ENCODE measurements around the gene GPATCH2. TPM values are rescaled to one million over a fixed set of nuclear protein-coding genes. Genes with fewer than 3 reads are reported as not detected.

GPATCH2 gene
- total RNA-seq = 10 to 100 TPM; 10.5 to 33.2 (median 13.7) TPM

DNA sequence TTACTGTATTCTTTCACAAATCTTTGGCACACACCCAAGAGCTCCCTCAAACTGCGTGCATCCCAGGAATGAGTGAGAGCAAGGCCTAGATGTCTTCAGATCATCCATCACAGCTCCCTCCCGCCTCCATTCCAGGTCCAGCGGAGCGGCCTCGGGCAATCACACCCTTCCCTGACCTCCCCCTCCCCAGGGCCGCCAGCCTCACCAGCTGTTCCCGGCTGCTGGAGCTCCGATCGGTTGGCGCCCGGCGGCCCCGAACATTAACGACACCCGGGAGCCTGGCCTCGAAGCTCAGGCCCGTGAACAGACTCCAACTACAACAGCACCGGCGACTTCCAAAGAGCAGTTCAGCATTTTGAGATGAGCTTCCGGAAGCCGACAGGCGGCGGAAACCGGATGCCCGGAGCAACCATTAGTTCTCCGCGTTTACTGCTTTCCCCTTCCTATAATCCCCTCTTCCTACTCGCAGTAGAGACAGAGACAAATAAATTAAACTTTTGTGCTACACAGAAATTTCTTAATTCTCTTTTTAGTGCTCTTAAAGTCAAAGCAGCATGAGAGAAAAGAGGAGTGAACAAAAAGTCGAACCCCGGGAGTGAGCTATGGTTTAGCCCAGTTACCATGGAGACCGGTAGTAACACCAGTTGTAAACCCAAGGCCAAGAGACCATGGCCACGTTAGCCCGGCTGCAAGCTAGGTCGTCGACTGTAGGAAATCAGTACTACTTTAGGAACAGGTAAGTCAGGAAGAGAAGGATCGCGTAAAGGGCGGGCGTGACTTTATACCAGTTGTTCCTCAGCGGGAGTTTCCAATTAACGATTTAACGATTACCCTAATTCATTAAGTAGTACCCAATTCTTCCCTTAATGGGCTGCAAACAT is at the start of gene GPATCH2, which contains the start of gene SPATA17:
Gene GPATCH2 (minus strand): TSS at position 380 of the 881 bp plus-strand sequence. CDS start 119 bp downstream, at position 261.
Gene SPATA17 (plus strand): TSS at position 634 of the 881 bp plus-strand sequence. CDS start 35 bp downstream, at position 669.
- Histone ChIP-seq H3K27ac (peak within 1 kb of the TSS; percentile 90), H3K27me3 (no peaks in the 10 kb centered on the region), H3K4me3 (peak within 1 kb of the TSS; percentile 86), H3K9me3 (no peaks in the 10 kb centered on the region), H3K4me1 (peaks cover 23% of the 10 kb centered on the region), H3K36me3 (no peaks in the 10 kb centered on the region)
- peak; percentile 85 to 87 for DNase-seq (ENCODE audit: low spot score in 2 of 2)
- under 1% methylated on average over 42 of the region's 42 CpGs for WGBS
- peak in 1 of 2 donors; percentile 52 for TF ChIP-seq POLR2A (IDR thresholded peaks at IDR 0.05)
- TF ChIP-seq EP300 (IDR thresholded peaks at IDR 0.05) = no peak
- TF ChIP-seq POLR2AphosphoS5 (IDR thresholded peaks at IDR 0.05) = peak in 2 of 3 donors; percentile 32 to 55
- TF ChIP-seq, protein P1, sequence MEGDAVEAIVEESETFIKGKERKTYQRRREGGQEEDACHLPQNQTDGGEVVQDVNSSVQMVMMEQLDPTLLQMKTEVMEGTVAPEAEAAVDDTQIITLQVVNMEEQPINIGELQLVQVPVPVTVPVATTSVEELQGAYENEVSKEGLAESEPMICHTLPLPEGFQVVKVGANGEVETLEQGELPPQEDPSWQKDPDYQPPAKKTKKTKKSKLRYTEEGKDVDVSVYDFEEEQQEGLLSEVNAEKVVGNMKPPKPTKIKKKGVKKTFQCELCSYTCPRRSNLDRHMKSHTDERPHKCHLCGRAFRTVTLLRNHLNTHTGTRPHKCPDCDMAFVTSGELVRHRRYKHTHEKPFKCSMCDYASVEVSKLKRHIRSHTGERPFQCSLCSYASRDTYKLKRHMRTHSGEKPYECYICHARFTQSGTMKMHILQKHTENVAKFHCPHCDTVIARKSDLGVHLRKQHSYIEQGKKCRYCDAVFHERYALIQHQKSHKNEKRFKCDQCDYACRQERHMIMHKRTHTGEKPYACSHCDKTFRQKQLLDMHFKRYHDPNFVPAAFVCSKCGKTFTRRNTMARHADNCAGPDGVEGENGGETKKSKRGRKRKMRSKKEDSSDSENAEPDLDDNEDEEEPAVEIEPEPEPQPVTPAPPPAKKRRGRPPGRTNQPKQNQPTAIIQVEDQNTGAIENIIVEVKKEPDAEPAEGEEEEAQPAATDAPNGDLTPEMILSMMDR (IDR thresholded peaks at IDR 0.05) = peak; percentile 41 to 42

DNA sequence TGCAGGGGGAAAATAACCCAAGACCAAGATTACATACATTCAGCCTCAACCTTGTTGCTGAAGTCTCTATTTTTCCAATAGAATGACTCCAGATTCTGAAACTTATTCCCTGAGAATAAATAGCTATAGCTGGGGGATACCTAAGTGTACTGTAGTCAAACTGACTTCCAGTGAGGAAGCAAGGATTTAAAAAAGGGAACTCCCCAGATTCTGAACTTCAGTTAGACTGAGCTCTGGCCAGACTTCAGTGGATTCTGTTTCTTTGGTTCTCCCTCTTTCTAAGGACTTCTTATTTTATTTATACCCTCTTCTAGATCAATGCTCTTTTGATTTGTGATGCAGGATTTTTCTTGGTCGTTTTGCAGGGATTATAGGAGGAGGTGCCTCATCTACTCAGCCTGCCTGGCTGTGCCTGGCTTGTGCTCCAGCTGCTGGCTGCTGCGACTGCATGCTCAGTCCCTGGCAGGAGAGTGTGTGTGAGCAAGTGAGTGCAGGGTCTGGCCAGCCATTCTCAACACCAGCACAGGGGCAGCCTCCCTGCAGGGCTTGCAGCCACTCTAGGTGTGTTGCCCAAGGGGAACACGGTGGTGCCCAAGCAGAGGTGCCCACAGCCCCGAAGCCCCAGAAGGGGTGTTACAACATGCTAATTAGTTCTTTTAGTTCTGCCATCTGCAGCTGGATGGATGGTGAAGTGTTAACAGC is 43.3 kb upstream of the GPATCH2 start:
- no peaks in the 10 kb centered on the region for H3K9me3 ChIP-seq
- H3K4me3 ChIP-seq = no peak overlapping the region
- no peak for DNase-seq (ENCODE audit: low spot score in 2 of 2)
- TF ChIP-seq, protein P1 (IDR thresholded peaks at IDR 0.05) = no peak
- no peak for TF ChIP-seq POLR2A (IDR thresholded peaks at IDR 0.05)
- no peak overlapping the region for H3K27ac ChIP-seq
- H3K36me3 ChIP-seq = no peaks in the 10 kb centered on the region
- H3K4me1 ChIP-seq = no peaks in the 10 kb centered on the region
- 33% methylated on average over 2 of the region's 4 CpGs for WGBS
- H3K27me3 ChIP-seq = no peaks in the 10 kb centered on the region

DNA sequence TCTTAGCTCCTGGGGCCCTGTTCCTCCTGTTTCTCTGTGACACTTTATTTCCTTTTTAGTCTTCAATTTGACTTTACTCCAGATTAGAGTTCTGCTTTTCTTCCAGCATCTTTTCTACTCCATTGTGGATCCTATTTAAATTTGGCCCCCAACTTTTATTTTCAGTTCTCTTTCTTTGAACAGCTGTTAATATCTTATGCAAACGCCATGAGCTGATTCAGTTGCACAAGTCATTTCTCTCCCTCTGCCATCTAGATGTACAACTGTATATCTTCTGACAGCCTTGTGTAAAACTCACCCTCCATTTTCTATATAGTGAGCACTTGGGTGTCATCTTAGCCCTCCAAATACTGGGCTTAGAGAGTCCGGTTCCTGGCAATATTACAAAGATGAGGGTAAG is 42.5 kb upstream of the GPATCH2 start:
- Histone ChIP-seq H3K27me3 (no peaks in the 10 kb centered on the region), H3K4me1 (no peaks in the 10 kb centered on the region), H3K4me3 (no peak overlapping the region), H3K27ac (no peak overlapping the region), H3K9me3 (no peaks in the 10 kb centered on the region), H3K36me3 (no peaks in the 10 kb centered on the region)
- DNase-seq (ENCODE audit: low spot score in 2 of 2) = no peak
- 73% methylated on average over 2 of the region's 2 CpGs for WGBS
- no peak for TF ChIP-seq EP300 (IDR thresholded peaks at IDR 0.05)
- no peak for TF ChIP-seq POLR2AphosphoS5 (IDR thresholded peaks at IDR 0.05)
- no peak for TF ChIP-seq POLR2A (IDR thresholded peaks at IDR 0.05)

DNA sequence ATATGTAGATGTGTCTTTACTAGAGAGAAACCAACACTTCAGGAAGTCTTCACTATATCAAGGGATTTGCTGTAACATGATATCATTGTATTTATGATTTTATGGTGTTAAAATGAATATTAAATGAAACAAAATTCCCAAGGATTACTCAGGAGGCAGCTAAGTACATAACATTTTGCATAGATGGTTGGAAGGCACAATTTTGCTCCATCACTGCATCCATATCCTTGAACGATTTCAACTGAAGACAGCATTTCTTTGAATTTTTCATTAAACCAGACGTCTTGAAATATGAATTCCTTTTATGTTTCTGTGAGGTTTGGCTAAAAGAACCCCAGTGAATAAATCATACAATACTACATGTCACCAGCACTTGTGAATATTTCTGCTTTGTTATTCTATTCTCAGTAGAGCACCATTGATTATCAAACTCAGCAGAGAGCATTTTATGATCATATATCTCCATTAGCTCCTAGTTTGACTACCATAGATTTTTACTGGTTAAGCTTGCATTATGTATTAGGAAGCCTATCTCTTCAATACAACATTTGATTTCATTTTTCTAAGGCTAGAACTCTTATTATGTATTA is 37.6 kb upstream of the GPATCH2 start:
- Histone ChIP-seq H3K9me3 (no peaks in the 10 kb centered on the region), H3K4me1 (no peaks in the 10 kb centered on the region), H3K27me3 (no peaks in the 10 kb centered on the region), H3K36me3 (no peaks in the 10 kb centered on the region), H3K27ac (no peak overlapping the region), H3K4me3 (no peak overlapping the region)
- TF ChIP-seq POLR2AphosphoS5 (IDR thresholded peaks at IDR 0.05) = no peak
- no peak for TF ChIP-seq POLR2A (IDR thresholded peaks at IDR 0.05)
- TF ChIP-seq, protein P1 (IDR thresholded peaks at IDR 0.05) = no peak
- no peak for TF ChIP-seq EP300 (IDR thresholded peaks at IDR 0.05)
- DNase-seq (ENCODE audit: low spot score in 2 of 2) = no peak
- WGBS = 50% methylated on average over 2 of the region's 2 CpGs

DNA sequence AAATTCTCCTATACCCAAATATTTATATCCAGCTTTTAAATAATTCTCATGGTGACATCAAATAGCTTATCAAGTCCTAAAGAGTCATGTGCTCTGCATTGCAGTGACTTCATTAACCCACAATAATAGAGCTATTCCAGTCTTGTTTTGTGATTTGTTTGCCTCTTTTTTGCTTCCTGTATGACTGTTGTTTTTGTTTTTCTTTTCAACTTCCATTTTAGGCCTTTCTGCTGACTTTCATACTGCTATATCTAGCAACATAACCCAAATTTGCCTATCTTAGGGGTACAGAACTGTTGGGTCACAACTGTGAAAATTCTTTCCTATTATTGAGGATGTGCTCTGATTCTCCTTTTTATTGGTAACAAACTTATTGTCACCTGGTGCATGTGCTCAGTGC is 30.5 kb upstream of the GPATCH2 start:
- TF ChIP-seq POLR2AphosphoS5 (IDR thresholded peaks at IDR 0.05) (no peak), EP300 (IDR thresholded peaks at IDR 0.05) (no peak), POLR2A (IDR thresholded peaks at IDR 0.05) (no peak)
- TF ChIP-seq, protein P1 (IDR thresholded peaks at IDR 0.05) = no peak
- DNase-seq (ENCODE audit: low spot score in 2 of 2) = no peak
- Histone ChIP-seq H3K4me1 (no peaks in the 10 kb centered on the region), H3K27me3 (no peaks in the 10 kb centered on the region), H3K27ac (no peak overlapping the region), H3K4me3 (no peak overlapping the region), H3K9me3 (no peaks in the 10 kb centered on the region), H3K36me3 (no peaks in the 10 kb centered on the region)

All from suprapubic skin (tissue), 4 donors.